ENCODE results near the gene EFCAB3.
"Not testable (repeated sequence)": the region's sequence is repeated elsewhere in the genome, so short reads cannot be mapped to it uniquely, and the experiment has no call there.

The EFCAB3 gene

DNA sequence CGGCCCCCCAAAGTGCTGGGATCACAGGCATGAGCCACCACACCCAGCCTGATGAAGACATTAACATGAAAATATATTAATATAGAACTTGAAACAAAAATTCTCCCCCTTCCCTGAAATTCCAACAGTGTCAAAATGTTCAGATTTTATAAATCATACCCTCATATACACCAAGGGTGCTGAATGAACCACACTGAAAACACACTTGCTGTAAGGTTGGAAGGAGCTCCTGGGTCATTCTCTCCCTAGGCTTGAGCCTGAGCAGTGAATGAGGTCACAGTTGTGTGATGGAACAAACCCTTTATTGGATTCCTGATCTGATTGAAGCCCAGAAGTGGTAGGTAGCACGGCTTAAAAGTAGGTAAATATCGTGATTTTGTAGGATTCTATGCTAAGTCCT lies at the start of gene EFCAB3:
Gene EFCAB3 (plus strand): TSS at position 301 of the 400 bp plus-strand sequence. CDS start 2,427 bp downstream, outside the sequence.
- no peak for DNase-seq

DNA sequence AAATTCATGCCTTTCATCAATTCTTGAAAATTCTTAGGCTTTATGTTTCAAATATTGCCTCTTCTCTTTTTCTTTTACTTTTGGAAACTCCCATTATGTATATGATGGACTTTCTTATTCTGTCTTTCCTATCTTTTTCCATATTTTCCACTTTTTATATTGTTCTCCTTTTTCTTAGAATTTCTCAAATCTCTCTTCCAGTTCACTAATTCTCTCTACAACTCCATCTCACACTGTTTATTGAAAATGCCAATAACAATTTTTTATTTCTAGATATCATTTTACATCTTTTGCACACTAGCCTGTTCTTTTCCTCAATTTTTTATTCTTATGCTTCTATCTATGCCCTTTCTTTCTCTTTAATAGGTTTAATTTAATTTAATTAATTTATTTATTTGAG lies 43.8 kb upstream of the EFCAB3 start:
- no peak for DNase-seq

DNA sequence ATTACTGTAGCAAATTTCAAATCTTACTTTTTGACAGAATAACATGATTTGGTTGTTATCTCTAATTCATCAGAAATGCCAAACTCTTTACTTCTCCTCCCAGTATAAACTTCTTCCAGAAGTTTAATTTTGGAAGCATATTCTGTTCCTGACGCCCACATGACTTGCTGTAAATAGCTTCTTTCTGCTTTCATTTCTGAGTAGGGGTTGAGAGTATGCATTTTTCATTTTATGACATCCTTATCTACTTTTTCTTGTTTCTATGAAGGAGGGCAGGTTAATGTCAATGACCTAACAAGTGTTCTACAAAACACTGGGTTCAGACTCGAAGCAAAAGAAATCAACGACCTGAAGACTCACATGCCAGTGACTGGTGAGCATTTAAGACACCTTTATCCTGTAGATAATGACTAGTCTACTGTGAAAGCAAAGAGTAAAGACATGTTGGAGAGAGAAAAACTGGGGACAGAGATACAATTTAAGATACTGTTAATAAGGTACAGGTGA lies 36.5 kb upstream of the EFCAB3 start:
- no peak for DNase-seq

DNA sequence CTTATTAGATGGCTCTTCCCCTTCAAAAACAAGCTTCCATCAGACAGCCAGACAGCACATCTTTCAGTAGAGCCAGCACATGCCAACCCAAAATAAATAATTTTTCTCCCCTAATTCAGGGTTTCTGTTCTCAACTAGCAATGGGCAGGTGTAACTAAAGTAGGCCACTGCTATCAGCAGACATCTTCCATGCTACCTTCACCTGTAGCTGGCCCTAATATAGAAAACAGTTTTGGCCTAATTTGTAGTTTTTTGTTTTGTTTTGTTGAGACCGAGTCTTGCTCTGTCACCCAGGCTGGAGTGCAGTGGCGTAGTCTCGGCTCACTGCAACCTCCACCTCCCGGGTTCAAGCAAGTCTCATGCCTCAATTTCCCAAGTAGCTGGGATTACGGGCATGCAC lies 29.2 kb upstream of the EFCAB3 start:
- DNase-seq: no peak

DNA sequence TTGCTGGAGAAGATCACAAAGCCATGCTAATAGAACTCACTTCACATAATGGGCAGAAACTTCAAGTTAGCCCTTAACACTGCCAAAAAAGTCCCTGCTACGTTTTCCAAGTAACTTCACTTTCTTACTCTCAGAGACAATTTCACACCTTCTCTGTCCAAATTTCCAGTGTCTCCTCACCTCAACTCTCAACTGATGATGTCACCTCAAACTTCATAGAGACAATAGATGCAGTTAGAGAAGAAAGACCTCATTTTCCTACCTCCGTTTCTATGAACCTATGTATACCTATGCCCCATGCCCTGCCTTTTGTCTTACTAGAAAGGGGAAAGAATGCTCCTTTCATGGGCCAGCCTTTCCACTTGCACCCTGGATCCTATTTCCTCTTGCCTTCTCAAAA lies 14.2 kb upstream of the EFCAB3 start:
- no peak for DNase-seq

DNA sequence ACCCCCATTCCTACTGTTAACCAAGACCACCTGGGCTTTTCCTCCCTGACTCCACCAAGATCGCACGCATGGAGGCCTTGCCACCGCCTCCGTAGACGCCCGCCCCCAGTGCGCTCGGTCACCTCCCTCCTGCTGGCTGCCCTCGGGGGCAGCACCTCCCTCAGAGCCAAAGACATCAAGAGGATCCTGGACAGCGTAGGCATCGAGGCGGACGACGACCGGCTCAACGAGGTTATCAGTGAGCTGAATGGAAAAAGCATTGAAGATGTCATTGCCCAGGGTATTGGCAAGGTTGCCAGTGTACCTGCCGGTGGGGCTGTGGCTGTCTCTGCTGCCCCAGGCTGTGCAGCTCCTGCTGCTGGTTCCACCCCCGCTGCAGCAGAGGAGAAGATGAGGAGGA lies 1.2 kb downstream of the EFCAB3 start:
- no peak for DNase-seq

DNA sequence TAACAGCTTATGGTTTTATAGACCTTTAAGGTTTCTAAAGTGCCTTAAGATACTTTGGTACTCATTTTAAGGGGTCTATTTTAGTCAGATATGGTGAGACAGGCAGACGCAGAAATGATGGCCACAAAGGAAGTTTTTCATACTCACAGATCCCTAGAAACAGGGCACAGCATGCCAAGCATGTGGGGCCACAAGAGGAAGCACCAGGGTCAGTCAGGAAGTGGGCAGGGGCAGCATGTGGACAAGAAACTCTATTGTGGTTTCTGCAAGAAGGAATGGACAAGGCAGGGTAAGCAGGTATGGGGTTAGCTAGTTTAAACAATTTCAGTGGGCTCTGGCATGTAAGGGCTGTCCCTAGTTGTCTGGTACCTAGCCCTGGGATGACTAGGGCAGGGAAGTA lies 8.5 kb downstream of the EFCAB3 start:
- DNase-seq: no peak

DNA sequence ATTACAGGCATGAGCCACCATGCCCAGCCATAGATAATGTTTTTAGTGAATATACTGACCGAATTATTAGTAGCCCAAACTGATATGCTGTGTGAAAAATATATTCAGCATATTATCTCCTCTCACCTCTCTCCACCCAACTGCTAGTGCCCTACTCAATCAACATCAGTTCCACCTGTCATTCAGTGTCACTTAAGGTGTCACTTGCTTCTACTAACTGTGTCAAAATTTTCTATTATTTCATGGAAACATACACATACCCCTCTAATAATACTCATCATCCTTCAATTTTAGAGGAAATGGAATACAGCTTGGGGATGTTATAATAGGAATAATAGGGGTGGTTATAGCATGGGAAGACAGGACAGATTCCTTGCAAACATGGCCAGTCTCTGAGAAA lies 12.6 kb downstream of the EFCAB3 start:
- no peak for DNase-seq

DNA sequence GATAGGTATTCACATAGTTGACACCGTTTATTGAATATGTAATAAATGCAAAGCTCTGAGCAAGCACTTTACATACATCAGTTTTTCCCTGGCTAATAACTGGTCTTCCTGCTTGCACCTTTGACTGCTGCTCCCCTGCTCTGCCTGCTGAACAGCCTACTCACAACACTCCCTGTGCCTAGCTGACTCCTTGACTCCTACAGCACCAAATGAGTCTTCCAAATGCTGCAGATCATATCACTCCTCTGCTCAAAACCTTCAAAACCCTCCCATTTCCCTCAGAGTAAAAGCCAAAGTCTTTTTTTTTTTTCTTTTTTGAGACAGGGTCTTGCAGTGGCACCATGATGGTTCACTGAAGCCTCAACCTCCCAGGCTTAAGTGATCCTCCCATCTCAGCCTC lies 18.5 kb downstream of the EFCAB3 start:
- no peak for DNase-seq

DNA sequence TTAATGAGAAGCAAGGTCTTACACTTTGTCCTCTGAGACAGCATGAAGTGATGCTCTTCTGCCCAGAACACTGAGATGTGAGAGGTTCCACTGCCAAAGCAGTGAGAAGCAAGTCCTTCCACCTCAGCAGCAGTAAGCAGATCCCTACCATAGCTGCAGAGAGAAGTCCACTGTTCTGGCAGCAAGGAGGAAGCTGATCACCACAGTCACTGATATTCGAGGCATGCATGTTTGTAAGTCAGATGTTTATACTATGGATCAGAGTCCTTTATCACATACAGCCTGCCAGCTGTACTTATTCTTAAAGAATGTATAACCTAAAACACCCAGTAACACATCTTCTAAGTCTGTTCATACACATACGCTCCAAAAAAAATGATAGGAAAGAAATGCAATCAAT lies 25.1 kb downstream of the EFCAB3 start:
- no peak for DNase-seq

DNA sequence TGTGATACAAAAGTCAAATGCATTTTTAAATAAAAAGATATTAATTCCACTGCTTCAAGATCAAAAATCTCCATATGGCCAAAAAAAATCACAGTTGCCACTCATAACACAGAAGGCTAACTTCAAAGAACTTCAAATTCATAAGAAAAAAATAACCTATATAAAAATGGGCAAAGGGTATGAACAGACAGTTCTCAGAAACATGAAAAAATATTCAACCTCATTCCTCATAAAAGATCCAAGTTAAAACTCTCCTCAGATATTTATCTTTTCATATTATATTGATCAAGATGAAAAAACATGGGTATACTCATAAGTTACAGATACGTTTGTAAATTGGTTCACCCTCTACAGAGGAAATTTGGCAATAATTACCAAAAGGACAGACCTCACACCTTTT lies 32.7 kb downstream of the EFCAB3 start:
- DNase-seq: not testable (repeated sequence)

DNA sequence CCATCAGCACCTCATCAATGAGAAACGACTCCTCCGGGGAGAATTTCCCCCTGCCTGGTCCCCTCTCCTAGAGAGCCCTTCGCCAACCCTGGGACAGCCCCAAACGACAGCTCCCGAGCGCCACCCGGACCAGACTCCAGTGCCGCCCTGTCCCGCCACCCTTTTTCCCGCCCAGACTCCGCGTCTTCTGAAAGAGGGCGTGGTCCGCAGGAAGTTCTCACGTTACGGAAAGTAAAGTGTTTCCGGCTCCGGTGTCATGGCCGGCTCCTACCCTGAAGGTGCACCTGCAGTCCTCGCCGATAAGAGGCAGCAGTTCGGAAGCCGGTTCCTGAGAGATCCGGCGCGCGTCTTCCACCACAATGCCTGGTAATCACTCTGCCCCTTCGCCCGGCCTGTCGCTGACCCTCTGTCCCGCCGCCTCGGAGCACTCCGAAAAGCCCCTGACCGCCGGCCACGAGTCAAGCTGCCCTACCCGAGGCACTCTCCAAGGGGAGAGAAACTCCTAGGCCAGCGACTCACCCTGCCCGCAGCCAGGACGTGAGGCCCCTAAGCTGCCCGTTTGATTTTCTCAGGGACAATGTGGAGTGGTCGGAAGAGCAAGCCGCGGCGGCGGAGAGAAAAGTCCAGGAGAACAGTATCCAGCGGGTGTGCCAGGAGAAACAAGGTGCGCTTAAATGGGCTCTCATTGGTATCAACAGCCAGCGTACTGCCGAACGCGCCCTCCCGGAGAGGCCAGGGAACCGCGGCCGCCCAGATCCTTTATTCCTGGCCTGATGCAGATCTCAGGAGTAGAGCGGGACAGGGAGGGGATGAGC lies 43.5 kb downstream of the EFCAB3 start, which contains the start of gene METTL2A:
Gene METTL2A (plus strand): TSS at position 251 of the 815 bp plus-strand sequence. CDS start 6 bp downstream, at position 257.
- peak; percentile 95 for DNase-seq

DNA sequence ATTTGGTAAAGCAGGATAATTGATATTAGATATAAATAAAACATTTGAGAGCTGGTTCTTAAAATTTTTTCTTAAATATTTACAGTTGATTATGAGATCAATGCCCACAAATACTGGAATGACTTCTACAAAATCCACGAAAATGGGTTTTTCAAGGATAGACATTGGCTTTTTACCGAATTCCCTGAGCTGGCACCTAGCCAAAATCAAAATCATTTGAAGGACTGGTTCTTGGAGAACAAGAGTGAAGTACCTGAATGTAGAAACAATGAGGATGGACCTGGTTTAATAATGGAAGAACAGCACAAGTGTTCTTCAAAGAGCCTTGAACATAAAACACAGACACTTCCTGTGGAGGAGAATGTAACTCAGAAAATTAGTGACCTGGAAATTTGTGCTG lies 45.9 kb downstream of the EFCAB3 start:
- not testable (repeated sequence) for DNase-seq

DNA sequence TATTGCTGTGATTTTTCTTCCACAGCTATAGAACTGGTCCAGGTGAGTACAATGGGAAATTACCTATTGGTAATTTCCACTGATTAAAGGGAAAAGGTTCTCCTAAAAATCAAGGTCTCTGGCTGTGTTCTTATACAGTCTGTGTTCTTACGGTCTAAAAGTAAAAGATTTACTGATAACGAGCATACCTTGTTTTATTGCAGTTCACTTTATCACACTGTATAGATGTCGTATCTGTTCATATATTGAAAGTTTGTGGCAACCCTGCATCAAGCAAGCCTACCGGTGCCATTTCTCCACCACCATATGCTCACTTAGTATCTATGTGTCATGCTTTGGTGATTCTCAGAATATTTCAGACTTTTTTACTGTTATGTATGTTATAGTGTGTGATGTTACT lies 54.9 kb downstream of the EFCAB3 start:
- not testable (repeated sequence) for DNase-seq

DNA sequence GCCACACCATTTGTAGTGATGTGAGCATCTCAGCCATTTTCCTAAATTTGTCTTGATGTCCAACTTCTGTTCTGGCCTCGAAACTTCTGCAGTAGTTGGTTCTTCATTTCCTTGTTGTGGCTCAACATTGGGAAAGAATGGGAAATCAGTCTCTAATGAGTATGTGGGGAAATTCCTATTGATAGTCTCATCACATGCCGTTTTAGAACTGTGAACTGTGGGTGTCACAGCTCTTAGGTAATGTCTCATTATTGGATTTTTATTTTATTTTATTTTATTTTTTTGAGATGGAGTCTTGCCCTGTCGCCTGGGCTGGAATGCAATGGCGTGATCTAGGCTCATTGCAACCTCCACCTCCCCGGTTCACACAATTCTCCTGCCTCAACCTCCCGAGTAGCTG lies 60.8 kb downstream of the EFCAB3 start:
- DNase-seq: not testable (repeated sequence)

DNA sequence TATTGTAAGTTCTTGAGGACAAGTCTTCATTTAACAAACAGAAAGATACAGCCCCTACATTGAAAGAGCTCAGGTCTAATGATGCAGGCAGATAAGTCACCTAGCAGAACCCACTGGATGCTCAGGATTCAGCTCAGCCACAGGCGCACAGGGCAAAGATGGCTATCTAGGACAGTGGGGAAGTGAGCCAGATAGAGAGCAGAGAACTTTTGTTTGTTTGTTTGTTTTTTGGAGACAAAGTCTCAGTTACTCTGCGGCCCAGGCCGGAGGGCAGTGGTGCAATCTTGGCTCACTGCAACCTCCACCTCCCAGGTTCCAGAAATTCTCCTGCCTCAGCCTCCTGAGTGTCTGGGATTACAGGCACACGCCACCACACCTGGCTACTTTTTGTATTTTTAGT lies 63.7 kb downstream of the EFCAB3 start:
- no peak for DNase-seq

DNA sequence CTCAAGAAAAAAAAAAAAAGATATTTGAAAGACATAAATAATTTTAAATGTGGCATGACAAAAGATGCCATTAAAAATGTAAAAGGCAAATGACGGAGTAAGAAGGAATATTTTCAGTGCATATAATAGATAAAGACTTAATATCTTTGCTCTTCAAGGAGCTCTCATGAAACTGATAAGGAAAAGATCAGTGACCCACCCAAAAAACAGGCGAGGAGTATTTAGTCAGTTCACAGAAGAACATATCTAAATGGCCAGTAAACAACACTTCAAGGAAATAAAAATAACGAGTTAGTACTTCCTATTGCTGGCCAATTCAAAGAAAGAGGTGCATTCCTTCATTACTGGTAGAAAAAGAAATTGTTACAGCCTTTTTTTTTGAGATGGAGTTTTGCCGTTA lies 65.4 kb downstream of the EFCAB3 start:
- not testable (repeated sequence) for DNase-seq

DNA sequence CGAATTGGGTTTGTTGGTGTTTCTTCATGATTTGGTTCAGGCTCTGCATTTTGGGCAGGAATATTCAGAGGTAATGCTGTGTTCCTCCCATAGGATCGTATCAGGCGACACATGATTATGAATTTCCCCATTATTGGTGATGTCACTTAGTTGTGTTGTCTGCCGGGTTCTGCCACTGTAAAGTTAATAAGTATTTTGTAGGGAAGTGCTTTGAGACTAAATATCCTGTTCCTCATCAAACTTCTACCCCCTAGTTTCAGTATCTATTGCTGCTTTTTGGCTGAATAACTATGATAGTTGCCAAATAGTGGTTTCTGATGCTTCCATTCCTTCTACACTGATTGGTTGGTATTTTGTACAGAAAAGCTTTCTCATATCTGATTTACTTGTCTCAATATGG lies 71.8 kb downstream of the EFCAB3 start:
- not testable (repeated sequence) for DNase-seq

DNA sequence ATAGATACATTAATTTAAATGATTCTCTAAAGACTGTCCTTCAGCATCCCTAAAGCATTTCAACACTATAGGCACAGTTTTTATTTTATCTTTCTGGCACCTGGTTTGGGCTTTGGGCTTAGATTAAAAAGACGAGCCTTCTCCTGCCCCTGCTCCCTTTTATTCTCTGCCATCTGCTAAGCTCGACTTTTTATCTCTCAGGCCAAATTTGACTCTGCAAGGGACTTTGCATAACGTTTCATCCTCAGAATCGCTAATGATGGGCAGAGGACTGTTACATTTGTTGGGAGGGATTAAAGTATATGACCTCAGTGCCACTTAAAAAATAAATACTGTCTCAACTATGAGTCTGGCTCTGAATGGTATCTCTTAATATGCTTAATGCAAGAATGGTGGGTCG lies 72.7 kb downstream of the EFCAB3 start:
- not testable (repeated sequence) for DNase-seq

DNA sequence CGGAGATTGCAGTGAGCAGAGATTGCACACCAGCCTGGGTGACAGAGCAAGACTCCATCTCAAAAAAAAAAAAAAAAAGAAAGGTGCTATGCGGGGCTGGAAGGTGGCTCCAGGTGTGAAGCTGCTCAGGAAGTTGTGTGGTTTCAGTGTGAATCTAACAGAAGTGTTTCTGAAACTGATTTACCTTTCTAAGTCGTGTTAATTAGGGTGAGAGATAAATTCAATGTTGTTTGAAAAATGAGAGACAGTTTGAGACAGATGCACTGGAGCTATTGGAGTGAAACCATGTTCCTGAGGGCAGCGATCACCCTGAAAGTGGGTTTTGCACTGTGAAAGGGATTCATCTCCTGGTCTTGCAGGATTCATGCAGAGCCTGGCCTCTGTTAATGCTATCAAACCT lies 73.3 kb downstream of the EFCAB3 start:
- DNase-seq: not testable (repeated sequence)

DNA sequence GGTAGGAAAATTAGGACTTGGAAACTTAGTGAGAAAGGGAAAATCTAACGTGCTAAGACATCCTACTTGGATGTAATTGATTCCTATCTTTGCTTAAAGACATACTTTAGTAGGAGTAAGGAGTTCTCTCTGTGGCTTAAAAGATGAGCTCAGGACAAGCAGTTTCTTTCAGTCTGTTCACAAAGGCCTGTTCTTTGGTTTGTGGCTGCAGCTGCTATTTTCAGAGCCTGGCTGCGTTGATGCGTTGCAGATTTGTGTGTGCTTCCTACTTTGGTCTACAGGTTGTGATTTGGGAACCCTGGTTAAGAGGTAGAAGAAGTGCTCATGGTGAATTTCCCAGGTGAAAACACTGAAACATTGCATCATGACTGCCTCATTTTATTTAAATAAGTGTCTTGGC lies 73.8 kb downstream of the EFCAB3 start:
- not testable (repeated sequence) for DNase-seq

DNA sequence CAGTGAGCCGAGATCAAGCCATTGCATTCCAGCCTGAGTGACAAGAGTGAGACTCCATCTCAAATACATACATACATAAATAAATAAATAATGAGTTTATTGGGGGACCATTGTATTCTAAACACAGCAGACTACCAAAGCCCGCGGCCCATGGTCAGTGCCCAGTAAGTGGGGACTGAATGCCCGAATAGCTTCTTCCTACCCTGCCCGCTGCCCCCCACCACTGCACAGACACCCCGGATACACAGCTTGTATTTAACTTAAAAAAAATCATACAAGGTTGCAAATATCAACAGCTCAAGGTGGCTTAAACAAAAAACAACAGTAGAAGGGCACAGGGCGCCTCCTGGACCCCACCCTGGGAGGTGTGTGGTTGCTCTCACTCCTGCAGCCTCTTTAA lies 75.7 kb downstream of the EFCAB3 start:
- DNase-seq: no peak

DNA sequence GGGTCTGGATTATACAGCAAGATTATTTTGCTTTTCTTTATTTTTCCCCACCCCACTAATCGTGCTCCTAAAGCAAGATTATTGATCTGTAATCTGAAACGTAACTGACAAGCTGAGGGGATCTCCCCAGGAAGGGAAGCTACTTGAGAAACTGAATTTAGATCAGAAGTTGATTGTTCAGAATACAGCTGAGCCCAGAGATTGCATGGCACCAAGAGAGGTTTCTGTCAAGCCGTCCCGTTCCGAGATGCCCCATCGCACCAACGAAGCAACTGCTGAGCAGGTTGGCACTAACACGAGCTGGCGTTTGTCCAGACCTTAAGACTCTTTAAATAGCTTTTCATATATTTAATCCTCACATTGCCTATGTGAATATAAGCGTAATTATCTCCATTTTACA lies 78.1 kb downstream of the EFCAB3 start:
- DNase-seq: not testable (repeated sequence)

DNA sequence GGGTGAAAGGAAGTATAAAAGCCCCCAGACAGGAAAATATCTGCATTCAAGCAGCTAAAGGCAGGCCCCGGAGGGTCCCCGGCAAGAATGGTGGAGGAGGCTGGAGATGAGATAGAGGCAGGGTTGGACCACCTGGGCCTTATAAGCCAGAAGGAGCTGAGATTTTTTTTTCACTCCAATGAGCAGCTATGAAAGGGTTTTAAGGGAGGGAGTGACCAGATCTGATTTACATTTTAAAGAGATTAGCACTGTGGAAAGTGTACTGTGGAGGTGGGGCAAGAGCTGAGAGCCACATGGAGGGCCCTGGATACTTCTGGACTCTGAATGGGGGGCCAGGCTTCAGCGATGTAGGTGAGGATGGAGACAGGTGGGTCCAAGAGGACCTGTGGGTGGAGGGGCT lies 84.1 kb downstream of the EFCAB3 start:
- DNase-seq: not testable (repeated sequence)

DNA sequence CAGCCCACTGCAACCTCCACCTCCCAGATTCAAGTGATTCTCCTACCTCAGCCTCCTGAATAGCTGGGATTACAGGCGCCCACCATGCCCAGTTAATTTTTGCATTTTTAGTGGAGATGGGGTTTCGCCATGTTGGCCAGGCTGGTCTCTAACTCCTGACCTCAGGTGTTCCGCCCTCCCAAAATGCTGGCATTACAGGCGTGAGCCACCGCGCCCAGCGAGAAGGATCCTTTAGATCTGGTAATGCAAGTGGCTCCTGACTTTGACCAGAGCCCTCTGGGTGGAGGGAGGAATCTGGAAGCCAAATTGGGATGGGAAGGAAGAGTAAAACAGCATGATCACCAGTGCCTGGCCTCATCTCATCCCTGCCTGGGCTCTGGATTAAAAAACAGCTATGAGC lies 84.9 kb downstream of the EFCAB3 start:
- not testable (repeated sequence) for DNase-seq

All from activated CD4-positive, alpha-beta T cell treated with anti-CD3 and anti-CD28 coated beads, Interleukin-2, amount 50 U/mL, for 16 hours (primary cell).